ENCODE measurements around the gene C1QTNF8.

Gene C1QTNF8

DNA sequence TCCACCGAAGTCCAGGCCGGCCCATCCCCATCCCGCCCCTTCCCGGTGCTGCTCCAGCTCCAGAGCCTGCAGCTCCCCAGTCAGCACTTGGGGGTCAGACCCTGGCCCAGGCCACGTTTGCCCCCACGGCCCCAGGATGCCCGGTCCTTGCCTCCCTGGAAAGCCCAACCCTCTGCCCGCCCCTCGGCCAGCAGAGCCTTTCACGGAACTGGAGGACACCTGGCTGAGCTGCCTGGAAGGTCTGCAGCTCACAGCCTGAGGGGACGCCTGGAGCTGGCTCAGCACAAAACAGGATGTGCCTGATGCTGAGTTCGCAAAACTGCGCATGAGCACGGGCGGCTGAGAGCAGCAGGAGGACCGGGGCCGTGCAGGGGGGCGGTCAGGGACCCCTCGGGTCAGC is 53.2 kb downstream of the C1QTNF8 start:
- no peak for DNase-seq
- in situ Hi-C loops (cut with HindIII; ENCODE audit: low pct_ligation_motif_present, low pct_unique_long_range_greater_than_20kb, low sequenced_read_pairs): no loop called here

DNA sequence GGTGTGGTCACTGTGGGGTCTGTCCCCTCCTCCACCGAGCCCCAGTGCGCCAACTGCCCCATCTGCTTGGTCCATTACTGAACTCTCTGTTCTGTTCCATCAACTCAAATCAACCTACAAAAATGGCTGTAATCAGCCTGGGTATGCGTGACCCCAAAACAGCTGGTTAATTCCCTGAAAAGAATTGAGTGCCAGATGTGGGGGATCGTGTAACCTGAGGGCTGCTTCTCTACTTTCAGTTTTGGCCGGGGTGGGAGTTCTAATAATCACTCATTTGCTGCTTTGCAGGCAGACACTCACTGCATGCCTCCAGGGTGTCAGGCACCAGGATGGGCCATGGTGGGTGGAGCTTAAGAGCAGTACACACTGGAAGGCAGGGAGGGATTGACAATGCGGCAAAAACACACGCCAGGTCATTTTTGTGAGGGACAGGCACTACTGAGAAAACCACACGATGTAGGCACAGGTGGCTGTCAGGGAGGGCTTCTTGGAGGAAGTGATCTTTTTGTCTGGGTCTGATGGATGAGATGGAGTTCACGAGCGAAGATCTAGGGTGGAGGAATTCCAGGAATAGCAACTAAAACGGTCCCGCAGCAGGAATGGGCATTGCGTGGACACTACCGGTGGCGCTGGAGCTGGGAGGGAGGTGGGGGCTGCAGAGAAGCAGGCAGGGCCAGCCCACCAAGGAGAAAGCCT is 53.8 kb downstream of the C1QTNF8 start:
- DNase-seq: no peak
- in situ Hi-C loops (cut with HindIII; ENCODE audit: low pct_ligation_motif_present, low pct_unique_long_range_greater_than_20kb, low sequenced_read_pairs): no loop called here

DNA sequence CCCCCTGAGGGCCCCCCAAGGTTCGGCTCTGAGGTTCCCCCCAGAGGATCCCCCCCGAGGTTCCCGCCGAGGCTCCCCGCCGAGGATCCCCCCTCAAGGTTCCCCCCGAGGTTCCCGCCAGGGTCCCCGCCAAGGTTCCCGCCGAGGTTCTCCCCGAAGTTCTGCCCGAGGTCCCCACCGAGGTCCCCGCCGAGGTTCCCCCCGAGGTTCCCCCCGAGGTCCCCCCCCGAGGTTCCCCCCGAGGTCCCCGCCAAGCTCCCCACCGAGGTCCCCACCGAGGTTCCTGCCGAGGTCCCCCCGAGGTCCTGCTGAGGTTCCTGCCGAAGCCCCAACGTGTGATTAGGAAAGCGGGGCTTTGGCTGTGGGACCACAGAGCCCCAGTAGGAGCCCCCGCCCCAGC is 55.7 kb downstream of the C1QTNF8 start:
- in situ Hi-C loops (cut with HindIII; ENCODE audit: low pct_ligation_motif_present, low pct_unique_long_range_greater_than_20kb, low sequenced_read_pairs): no loop called here

DNA sequence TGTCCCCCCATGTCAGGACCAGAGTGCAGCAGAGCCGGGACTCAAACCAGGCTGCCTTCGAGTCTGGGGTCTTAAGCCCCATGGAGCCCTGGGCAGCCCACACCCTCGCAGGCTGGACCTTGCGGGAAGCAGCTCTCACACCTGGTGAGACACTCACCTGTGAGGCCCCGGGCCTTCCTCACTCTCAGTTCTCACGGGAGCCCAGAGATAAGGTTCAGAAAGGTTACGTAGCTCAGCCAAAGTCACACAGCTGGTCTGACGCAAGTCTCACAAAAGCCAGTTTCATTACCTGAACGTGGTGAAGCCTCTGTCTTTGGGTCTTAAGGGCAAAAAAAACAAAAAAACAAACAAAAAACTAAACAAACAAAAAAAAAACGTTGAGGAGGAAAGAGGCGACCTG is 56.3 kb downstream of the C1QTNF8 start:
- DNase-seq: no peak
- in situ Hi-C loops (cut with HindIII; ENCODE audit: low pct_ligation_motif_present, low pct_unique_long_range_greater_than_20kb, low sequenced_read_pairs): loop anchor here (5.0 kb wide), 1 partner anchor 52 kb away; no protein-coding TSS in a partner anchor

More for the DNA sequence above, 55.7 kb downstream of the C1QTNF8 start:
- no peak for DNase-seq

DNA sequence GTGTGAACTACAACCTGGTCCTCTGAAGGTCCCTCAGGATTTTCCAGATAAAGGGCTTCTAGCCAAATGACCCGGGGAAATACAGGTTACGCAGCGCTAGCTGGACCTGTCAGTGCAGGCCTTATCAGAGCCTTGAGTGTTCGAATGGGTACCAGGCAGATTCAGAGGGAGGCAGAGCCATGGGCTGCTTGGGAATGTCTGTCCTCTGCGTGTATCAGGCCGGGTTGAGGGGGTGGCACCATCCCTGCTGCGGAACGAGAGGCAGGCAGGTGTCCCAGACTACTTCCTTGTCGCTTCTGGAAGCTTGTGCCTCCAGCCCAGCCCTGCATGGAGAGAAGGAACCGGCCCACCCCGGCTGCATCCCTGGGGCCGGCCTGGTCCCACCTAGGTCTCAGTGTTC is 57.1 kb downstream of the C1QTNF8 start:
- in situ Hi-C loops (cut with HindIII; ENCODE audit: low pct_ligation_motif_present, low pct_unique_long_range_greater_than_20kb, low sequenced_read_pairs): loop anchor here (5.0 kb wide), 1 partner anchor 52 kb away; no protein-coding TSS in a partner anchor
- DNase-seq: no peak

All from ACHN (cell line).